ENCODE measurements around the gene SPARCL1.

SPARCL1 gene

DNA sequence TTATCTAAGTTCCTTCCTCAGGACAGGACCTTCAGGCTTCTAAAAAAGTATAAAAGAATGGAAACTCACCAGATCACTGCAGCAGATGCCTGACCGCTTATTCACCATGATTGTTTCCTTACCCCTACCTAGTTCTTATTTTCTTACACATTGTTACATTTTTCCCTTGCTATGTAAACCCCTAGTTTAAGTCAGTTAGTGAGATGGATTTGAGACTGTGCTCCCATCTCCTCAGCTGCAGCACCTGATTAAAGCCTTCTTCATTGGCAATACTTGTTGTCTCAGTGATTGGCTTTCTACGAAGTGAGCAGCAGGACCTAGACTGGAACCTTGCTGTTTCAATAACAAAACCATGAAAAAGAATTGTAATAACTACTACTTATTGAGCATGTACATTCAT lies 4.7 kb downstream of the SPARCL1 start:
- no peak for TF ChIP-seq EZH2phosphoT487 (conservative IDR thresholded peaks at IDR 0.05; ENCODE audit: low read length)
- TF ChIP-seq, protein P1, sequence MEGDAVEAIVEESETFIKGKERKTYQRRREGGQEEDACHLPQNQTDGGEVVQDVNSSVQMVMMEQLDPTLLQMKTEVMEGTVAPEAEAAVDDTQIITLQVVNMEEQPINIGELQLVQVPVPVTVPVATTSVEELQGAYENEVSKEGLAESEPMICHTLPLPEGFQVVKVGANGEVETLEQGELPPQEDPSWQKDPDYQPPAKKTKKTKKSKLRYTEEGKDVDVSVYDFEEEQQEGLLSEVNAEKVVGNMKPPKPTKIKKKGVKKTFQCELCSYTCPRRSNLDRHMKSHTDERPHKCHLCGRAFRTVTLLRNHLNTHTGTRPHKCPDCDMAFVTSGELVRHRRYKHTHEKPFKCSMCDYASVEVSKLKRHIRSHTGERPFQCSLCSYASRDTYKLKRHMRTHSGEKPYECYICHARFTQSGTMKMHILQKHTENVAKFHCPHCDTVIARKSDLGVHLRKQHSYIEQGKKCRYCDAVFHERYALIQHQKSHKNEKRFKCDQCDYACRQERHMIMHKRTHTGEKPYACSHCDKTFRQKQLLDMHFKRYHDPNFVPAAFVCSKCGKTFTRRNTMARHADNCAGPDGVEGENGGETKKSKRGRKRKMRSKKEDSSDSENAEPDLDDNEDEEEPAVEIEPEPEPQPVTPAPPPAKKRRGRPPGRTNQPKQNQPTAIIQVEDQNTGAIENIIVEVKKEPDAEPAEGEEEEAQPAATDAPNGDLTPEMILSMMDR (IDR thresholded peaks at IDR 0.05; ENCODE audit: insufficient read depth, low read length, poor library complexity, severe bottlenecking), result no peak

DNA sequence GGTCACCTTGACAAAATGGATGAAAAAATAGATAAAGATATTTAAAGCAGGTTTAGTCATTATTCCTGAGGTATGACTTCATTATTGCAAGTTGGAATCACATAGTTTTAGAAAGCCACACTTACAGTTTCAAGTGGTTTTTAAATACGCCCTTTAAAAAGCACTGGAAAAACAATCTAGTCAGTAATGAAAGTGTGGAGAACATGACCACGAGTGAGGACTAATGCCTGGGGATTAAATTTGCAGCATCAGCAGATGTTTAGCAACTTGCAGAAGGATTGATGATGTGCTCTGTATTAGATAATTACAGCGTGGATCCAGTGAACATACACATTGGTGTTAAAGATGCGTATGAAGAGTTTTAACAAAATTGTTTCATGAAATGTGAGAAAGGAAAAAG lies 5.9 kb downstream of the SPARCL1 start:
- no peak overlapping the region for H3K4me2 ChIP-seq (ENCODE audit: low read depth, low read length, poor library complexity, severe bottlenecking)
- H3K9ac ChIP-seq (ENCODE audit: low read length), result no peak overlapping the region
- H3K79me2 ChIP-seq (ENCODE audit: insufficient read depth, low read length), result no peaks in the 10 kb centered on the region
- no peaks in the 10 kb centered on the region for H3K27me3 ChIP-seq (ENCODE audit: low read length)
- H3K9me2 ChIP-seq (replicated peaks; ENCODE audit: insufficient read depth, low read length), result no peaks in the 10 kb centered on the region
- H3K9me3 ChIP-seq (ENCODE audit: insufficient read depth, low read length), result no peaks in the 10 kb centered on the region
- H4K20me1 ChIP-seq (ENCODE audit: low read depth, low read length), result no peaks in the 10 kb centered on the region
- no peaks in the 10 kb centered on the region for H3F3A ChIP-seq (ENCODE audit: insufficient read depth)
- no peaks in the 10 kb centered on the region for H3K36me3 ChIP-seq (ENCODE audit: low read length)
- no peak overlapping the region for H3K27ac ChIP-seq (ENCODE audit: low read depth, low read length)
- no peak overlapping the region for H2AFZ ChIP-seq (ENCODE audit: low read depth, low read length, severe bottlenecking)
- TF ChIP-seq, protein P1 (IDR thresholded peaks at IDR 0.05; ENCODE audit: insufficient read depth, low read length, poor library complexity, severe bottlenecking), result no peak
- TF ChIP-seq EZH2phosphoT487 (conservative IDR thresholded peaks at IDR 0.05; ENCODE audit: low read length), result no peak
- H3K4me3 ChIP-seq (ENCODE audit: insufficient read depth, low read length, poor library complexity, severe bottlenecking), result no peak overlapping the region

More for the DNA sequence above, 4.7 kb downstream of the SPARCL1 start:
- H3K9me3 ChIP-seq (ENCODE audit: insufficient read depth, low read length), result no peaks in the 10 kb centered on the region
- no peak overlapping the region for H3K4me3 ChIP-seq (ENCODE audit: insufficient read depth, low read length, poor library complexity, severe bottlenecking)
- no peak overlapping the region for H2AFZ ChIP-seq (ENCODE audit: low read depth, low read length, severe bottlenecking)
- no peaks in the 10 kb centered on the region for H4K20me1 ChIP-seq (ENCODE audit: low read depth, low read length)
- no peaks in the 10 kb centered on the region for H3K27me3 ChIP-seq (ENCODE audit: low read length)
- no peaks in the 10 kb centered on the region for H3K36me3 ChIP-seq (ENCODE audit: low read length)
- no peak overlapping the region for H3K4me2 ChIP-seq (ENCODE audit: low read depth, low read length, poor library complexity, severe bottlenecking)
- no peaks in the 10 kb centered on the region for H3K79me2 ChIP-seq (ENCODE audit: insufficient read depth, low read length)
- no peak overlapping the region for H3K27ac ChIP-seq (ENCODE audit: low read depth, low read length)
- no peaks in the 10 kb centered on the region for H3K9me2 ChIP-seq (replicated peaks; ENCODE audit: insufficient read depth, low read length)
- H3K9ac ChIP-seq (ENCODE audit: low read length), result no peak overlapping the region
- no peaks in the 10 kb centered on the region for H3F3A ChIP-seq (ENCODE audit: insufficient read depth)

DNA sequence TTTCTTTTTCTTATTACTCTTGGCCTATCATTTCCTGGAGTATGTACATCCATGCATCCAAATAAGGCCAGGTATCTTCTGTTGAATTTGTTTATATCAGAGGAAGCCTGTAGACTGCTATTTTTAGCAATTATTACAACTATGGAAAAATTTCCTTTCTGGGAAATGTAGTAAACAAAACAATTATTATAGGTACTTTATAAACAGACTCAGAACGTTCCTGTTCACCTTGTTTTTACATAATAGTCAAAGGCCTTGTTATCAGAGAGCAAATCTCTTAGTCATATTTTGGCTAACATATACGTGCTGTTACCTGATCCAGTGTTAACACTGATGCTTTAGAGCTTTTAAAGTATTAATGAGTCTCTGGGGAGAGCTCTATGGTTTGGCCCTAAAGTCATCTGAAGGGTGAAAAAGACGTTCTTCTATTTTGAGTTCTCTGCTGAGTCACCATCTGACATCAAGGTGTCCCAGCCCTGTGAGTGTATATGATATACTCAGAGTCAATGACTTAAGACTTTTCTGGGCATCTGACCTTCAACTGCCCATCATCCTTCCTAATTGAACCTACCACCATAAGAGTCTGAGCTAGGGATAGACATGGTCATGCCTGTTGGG lies 7.3 kb downstream of the SPARCL1 start:
- Histone ChIP-seq H4K20me1 (ENCODE audit: low read depth, low read length) (no peaks in the 10 kb centered on the region), H3K9me3 (ENCODE audit: insufficient read depth, low read length) (no peaks in the 10 kb centered on the region), H2AFZ (ENCODE audit: low read depth, low read length, severe bottlenecking) (no peak overlapping the region), H3K9me2 (replicated peaks; ENCODE audit: insufficient read depth, low read length) (no peaks in the 10 kb centered on the region), H3K36me3 (ENCODE audit: low read length) (no peaks in the 10 kb centered on the region), H3K9ac (ENCODE audit: low read length) (no peak overlapping the region), H3K79me2 (ENCODE audit: insufficient read depth, low read length) (no peaks in the 10 kb centered on the region), H3K27ac (ENCODE audit: low read depth, low read length) (no peak overlapping the region), H3K4me2 (ENCODE audit: low read depth, low read length, poor library complexity, severe bottlenecking) (peak overlapping the region; percentile 29), H3F3A (ENCODE audit: insufficient read depth) (no peaks in the 10 kb centered on the region), H3K4me3 (ENCODE audit: insufficient read depth, low read length, poor library complexity, severe bottlenecking) (no peak overlapping the region), H3K27me3 (ENCODE audit: low read length) (no peaks in the 10 kb centered on the region)
- TF ChIP-seq, protein P1 (IDR thresholded peaks at IDR 0.05; ENCODE audit: insufficient read depth, low read length, poor library complexity, severe bottlenecking), result no peak
- TF ChIP-seq EZH2phosphoT487 (conservative IDR thresholded peaks at IDR 0.05; ENCODE audit: low read length), result no peak

All from SU-DHL-6 (cell line).